GM19238 (cell line): Measurements from ENCODE around the gene PTPN14.
"Not testable (repeated sequence)": the region's sequence is repeated elsewhere in the genome, so short reads cannot be mapped to it uniquely, and the experiment has no call there.

Experiments used
- DNase-seq: peaks from one replicate; pipeline ENCODE4 v3.0.0; 2011; ENCODE audit warnings: low spot score; ENCODE audit not compliant: insufficient read length

The PTPN14 gene

DNA sequence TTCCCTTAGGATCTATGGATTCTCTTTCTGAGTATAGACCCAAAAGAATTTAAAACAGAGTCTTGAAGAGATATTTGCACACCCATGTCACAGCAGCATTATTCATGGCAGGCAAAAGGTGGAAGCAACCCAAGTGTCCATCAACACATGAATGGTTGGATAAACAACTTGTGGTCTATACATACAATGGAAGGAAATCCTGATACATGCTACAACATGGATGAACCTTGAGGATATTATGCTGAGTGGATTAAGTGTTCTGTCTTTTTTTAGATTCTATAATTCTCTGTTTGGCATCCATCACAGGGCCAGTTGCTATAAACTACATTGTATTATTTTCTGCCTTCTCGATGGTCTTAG is 39.8 kb downstream of the PTPN14 start:
- DNase-seq = no peak

DNA sequence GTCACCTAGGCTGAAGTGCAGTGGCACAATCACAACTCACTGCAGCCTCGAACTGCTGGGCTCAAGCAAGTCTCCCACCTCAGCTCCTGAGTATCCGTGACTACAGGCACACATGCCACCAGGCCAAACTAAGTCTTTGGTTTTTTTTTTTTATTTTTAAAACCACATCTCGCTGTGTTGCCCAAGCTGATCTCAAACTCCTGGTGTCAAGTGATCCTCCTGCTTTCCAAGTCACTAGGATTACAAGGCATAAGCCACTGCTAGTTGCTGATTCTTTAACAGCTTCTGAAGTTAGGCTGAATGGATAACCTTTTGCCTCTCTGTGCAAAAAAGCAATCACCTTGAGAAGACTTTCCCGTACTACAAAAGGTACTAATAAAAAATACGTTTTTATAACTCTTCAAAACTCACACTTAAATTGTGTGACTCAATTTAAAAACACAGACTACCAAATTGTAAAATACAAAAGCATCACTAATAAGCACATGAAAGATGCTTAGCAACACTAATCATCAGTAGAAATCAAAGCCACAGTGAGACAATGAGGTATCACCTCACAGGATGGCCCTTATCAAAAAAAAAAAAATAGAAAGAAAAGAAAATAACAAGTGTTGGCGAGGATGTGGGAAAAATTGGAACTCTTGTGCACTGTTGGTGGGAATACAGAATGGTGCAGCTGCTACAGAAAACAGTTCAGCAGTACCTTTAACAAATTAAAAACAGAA is 40.3 kb downstream of the PTPN14 start:
- no peak for DNase-seq

DNA sequence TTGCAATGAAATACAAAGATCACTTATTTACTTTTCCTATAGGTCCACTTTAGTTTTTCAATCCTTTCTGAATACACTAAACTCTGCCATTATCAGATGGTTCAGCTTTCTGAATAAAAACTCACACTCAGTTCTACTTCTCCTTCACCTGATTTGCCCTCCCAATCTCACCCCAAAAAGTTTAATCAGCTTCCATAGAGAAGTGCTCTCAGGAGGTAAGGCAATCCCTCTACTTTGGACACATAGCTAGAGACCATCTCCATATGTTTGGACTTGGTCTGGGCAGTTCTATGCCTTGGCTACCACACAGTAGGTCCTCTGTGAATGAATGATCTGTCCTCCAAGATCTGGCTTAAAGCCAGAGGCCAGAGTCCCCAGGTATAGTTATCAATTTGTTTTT is 40.9 kb downstream of the PTPN14 start:
- no peak for DNase-seq

DNA sequence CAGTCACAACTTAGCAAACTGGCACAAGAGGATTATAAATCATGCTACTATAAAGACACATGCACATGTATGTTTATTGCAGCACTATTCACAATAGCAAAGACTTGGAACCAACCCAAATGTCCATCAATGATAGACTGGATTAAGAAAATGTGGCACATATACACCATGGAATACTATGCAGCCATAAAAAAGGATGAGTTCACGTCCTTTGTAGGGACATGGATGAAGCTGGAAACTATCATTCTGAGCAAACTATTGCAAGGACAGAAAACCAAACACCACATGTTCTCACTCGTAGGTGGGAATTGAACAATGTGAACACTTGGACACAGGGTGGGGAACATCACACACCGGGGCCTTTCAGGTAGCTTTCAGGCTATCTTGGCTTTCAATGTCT is 41.8 kb downstream of the PTPN14 start:
- DNase-seq = not testable (repeated sequence)

DNA sequence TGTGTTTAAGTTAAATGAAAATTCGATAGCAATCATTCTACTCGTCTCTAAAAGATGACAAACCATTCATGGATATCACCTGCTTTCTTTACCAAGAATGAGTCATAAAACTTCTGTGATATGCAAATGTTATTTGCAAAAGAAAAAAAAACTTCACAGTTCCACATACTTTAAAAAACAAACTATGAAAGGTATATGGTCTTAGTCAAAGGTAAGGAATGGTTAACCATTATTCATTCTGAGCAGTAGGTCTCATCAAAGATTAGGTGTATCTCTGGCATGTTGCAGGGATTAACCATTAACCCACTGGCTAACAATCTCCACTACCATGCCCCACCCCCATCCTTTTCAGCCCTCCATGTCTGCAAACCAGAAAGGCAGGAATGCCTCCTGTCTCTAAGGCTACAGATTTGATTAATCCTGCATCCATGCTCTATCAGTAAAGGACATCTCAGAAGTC is 44.4 kb downstream of the PTPN14 start:
- no peak for DNase-seq

DNA sequence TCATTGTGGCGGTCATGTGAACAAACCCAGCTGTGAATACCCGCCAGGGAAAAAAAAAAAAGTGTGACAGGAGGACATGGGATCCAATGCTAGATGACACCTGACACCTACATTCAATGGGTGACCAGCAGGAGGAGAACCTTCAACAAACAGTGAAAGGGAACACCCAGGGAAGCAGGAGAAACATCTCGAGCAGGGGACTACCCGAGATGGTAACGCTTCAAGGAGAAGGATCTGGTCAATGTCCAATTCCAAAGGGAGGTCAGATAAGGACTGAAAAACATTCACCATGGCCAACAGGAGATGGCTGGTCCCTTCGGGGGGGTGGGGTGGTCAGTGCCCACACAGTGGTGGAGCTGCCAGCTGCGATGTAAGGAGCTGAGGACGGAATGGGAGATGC is 46.3 kb downstream of the PTPN14 start:
- DNase-seq = no peak

DNA sequence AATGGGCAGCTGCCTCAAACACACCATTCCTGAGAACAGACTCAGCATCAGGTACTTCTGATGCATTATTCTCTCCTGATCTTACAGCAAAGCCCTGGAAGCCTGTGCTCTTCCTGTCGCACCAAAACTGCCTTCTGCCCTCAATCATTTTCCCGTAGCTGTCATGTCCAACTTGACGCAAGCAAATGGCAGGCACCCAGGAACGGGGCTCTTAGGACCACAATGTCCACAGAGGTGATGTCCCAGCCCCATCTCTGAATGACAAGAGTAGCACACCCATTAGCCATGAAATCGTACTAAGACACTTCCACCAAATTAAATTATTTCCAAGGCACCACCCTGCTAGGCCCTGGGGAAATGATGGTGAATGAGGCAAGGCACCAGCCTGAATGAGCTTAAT is 47.1 kb downstream of the PTPN14 start:
- DNase-seq = no peak

DNA sequence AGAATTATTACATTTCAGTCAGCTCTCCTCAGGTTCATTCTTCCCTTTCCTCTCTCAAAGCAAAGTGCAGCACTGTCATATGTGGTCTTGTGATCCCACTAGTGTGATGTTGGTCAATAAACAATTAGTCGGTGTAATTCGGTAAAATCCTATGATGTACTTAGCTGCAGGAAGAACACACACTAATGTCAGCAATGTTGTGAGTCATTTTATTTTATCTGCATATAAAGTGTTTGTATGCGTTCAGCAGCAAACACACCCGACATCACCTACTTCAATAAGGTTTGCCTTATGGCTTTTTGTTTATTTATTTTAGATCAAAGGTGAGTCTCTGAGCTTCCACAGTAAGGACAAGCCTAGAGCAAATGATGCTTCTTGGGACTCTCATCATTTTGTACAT is 47.8 kb downstream of the PTPN14 start:
- DNase-seq = no peak

DNA sequence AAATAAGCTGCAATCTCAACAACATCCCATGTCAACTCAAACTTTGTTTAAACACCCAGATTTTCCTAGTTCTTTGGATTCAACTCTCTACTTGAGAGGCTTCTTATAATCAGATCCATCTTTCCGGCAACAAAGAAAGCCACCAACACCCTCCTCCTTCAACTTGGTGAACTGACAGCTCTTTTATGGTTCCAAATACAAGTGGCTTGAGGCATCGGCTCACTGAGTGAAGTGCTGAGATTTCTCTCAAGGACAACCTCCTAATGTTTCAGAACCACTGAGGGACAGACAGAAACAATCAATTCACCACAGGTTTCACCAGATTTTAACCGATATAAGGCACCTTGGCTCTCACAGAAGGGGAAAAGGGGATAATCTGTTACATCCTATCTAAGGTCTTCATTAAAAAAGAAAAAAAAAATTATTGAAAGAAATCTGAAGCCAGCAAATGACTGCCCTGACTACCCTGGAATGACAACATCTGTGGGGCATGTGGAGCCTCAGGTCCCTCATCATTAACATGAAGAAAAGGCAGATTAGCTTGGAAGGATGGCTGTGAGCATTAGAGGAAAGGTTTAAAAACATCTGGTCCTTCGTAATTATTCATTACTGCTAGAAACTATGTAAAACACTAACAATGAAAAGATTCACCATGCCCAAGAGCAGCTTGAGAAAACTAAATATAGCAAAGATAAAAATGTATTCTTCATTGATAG is 50.9 kb downstream of the PTPN14 start:
- DNase-seq = no peak

DNA sequence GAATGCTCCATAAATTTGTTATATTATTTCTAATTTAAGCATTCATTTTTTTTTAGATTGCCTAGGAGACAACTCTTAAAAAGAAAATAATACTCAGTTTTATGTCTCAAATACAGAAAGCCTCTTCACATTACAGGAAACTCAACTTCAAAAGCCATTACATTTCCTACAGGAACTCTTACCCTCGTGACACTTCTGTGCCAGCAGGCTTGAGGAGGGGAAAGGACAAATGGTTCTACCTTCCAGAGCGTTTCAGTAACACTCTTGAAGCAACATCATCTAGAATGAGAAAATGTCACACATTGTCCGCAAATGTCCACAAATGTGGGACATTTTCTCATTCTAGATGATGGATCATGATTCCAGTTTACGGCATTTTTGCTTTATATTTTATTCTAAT is 51.7 kb downstream of the PTPN14 start:
- DNase-seq = no peak

DNA sequence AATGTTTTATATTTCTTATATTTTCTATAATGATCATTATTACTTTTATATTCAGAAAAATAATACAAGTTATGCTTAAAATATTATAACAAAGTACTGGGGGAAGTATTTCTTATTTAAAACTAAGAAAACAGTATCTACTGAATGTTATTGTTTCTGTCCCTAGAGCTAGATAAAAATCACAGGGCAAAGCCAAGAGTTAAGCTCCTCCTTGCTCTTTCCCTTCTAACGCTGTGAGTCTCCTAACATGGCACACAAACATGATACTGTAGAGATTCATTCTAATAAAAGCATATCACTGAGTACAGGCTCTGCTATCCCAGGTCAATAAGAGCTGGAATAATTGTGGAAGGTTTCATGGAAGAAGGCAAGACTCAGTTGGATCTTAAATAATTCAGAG is 53.4 kb downstream of the PTPN14 start:
- DNase-seq = no peak

DNA sequence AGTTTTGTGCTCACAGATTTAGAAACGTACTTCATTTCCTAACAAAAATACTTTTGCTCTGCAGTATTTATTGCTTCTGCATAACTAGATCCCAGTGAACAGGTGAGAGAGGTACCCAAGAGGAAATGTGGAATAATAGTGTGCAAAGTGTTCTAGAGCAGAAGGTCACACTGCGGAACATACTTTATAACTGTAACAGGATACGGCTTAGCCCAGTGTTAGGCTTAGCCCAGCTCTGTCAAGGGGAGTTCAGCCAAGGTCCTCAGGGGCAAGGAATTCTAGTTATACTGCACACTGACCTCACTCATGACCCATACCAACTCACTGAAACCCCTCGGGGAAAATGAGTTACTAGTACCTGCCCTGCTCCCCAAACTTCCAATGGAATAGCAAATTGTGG is 55.3 kb downstream of the PTPN14 start:
- DNase-seq = no peak

DNA sequence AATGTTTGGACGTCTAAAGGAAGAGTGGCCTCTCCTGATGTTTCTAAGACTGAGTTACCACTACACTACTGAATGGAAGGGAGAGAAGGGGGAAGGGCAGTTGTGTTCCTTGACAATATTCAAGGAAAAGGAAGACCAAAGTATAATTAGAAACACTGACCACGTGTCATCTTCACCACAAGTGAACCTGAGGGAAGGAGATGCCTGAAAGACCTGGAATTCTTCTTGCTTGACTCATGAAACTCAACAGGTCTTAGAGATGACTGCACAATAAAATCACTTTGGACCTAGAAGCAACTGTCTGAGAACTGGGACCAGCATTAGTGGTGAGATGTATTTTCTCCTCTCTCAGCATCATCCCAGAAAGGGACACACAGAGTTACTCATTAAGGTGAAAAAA is 56.7 kb downstream of the PTPN14 start:
- DNase-seq = no peak

DNA sequence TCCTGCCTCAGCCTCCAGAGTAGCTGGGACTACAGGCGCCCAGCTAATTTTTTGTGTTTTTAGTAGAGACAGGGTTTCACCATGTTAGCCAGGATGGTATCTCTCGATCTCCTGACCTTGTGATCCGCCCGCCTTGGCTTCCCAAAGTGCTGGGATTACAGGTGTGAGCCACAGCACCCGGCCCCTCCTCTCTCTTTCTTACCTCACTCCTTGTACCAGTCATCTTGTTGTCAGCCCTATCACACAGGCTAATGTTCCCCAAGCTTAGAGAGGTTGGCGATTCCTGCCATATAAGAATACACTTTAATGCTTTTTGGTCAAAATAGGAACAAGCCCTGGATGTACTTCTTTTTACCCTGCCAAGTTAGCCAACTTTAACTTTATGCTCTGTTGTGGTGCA is 57.2 kb downstream of the PTPN14 start:
- not testable (repeated sequence) for DNase-seq

DNA sequence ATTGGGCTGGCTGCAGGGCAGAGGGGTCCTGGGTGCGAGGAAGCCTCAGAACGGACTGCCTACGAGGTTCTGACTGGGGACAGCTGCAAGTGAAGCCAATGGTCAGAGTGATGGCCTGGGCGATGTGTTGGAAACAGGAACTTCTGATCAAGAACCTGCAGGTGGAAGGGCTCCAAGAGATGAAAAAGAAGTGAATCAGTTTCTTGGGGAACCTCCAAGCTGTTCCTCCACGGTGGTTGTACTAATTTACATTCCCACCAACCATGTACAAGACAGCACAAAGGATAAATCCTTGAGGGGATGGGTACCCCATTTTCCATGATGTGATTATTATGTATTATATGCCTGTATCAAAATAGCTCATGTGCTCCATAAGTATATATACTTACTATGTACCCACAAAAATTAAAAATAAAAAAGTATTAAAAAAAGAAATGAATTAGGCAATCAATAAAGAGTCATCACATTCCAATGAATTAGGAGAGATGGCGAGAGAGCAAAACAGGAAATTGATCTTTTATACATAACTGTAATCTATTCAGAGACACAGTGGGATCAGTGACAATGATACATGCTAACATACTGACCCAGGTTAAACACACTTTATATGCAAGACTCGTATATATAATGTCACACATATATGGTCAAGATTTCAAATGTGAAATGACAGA is 58.1 kb downstream of the PTPN14 start:
- no peak for DNase-seq

DNA sequence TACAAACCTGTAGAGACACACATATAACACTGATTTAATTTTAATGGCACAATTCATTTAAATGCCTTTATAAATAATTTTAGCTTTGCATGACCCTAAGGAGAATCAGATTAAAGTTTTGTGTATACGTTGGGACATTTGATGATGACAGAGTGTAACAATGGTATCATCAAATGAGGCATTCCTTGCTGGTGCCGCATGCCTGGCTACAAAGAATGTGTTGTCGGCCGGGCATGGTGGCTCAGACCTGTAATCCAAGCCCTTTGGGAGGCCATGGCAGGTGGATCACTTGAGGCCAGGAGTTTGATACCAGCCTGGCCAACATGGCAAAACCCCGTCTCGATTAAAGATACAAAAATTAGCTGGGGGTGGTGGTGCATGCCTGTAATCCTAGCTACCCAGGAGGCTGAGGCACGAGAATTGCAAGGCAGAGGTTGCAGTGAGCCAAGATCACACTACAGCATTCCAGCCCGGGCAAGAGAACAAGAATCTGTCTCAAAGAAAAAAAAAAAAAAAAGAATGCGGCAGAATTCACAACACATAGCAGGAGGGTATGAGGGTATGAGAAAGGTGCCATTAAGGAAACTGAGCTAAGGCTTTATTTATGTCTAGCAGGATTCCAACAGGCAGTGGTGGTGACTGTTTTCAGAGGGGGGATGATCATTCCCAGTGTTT is 58.9 kb downstream of the PTPN14 start:
- no peak for DNase-seq

DNA sequence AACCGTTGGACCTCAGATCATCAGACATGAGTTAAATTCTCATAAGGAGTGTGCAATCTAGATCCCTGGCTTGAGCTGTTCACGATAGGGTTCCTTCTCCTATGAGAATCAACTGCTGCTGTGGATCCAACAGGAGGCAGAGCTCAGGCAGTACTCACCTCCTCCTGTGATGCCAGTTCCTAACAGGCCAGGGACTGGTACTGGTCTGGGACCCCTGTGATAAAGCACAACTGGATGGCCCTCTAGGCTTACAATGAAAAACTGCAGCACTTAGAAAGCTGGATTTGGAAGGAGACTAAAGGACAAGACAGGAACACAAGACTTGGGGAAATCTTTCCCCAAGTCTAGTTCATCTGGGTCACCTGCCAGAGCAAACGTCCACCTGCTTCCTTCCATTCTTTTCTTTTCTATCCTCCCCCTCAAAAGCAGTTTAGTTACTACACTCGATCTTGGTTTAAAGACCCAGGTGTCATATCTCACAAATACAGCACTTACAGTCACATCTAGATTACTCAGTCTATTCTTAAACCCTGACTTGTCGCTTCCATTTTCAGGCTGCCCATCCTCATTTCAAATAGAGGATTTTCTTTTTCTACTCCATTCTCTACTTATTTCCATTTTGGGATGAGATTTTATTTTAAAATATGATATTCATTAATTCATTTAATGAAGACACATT is 59.8 kb downstream of the PTPN14 start:
- DNase-seq = no peak

DNA sequence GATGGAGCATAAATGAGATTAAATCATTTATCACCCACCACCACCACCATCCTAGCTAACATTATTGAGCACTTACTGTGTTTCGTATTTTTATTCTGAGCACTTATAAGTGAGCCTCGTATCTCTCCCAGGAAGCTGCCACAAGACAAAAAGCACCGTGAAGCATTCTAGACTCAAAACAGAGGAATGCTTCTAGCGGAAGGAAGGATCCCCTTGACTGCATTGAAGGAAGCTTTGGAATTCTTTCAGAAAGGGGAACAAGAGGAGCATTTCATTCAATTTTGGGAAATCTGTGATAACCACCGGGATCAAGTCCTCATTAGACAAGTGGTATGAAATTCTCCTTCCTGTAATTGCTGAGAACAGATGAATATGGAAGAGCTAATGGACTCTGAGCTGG is 66.3 kb downstream of the PTPN14 start:
- no peak for DNase-seq

DNA sequence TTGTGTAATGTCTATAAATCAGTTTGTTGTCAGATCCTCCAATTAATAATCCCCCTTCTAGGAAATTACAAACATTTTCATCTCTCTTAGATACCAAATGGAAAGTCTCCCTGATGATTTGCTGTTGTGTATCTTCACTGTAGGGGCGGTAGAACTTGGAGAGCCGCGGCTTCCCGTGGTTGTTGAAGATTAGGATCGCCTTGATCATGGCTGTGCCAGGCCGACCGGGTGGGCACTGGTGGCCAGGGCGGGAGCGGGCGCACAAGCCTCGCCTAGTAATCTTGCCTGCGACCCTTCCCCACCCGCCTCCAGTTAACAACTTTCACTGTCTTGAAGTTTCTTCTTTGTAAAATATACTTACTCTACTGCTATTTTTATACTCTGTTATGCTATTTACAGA is 68.2 kb downstream of the PTPN14 start:
- DNase-seq = not testable (repeated sequence)

DNA sequence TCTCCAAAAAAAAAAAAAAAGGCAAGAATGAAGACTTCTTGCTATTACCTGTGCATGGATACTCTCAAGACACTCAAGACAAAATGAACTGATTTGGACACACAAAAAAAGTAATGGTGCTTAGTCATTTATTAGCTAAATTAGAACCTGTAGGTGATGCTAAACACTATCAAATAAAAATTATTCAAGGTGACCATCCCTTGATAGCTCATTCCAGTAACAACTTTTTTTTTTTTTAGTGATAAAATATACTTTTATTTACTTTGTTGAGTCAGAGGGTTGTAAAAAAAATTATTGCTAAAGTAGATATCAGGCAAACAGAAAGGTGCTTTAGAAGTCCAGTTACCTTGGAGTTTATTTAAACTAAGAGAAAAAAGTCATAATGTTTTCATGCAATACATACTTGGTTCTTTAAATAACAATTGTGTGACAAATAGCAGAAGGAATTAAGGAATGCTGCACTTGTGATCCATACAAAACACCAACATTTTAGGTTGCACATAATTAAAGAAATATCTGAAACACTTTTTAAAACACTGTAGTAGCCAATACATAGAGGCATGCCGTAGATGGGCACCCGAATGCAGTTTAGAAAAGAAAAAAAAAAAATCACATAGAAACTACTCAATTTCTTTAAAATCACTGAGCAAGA is 69.3 kb downstream of the PTPN14 start:
- DNase-seq = not testable (repeated sequence)
